A673 (cell line): ENCODE measurements around the gene MFSD1. TPM values are rescaled to one million over a fixed set of nuclear protein-coding genes. Genes with fewer than 3 reads are reported as not detected.

Experiments
- BruUV-seq: library from RNA; stranded (reverse); fragments of 400-500 nt; replicated peaks from 2 replicates; lab custom pipeline; 2021; lab: Mats Ljungman, UMichigan
- CTCF ChIA-PET: fragments of 300-600 bp; sonication (Branson Sonifier 250); formaldehyde crosslinking; loops from one replicate; lab custom pipeline; 2022; ENCODE audit warnings: antibody characterized with exemption; lab: Charles Lee
- POLR2A ChIA-PET: fragments of 300-600 bp; sonication (Branson Sonifier 250); formaldehyde crosslinking; loops from one replicate; lab custom pipeline; 2022; ENCODE audit warnings: antibody characterized with exemption; ENCODE audit not compliant: low non-redundant PET; lab: Charles Lee
- DNase-seq: peaks from one replicate; pipeline ENCODE4 v3.0.0-alpha.2; 2015; ENCODE audit warnings: low spot score
- H3K27ac ChIP-seq: fragments of 200-600 bp; sonication (generic); 2 replicates; pipeline ENCODE4 v1.5.1; 2016; ENCODE audit warnings: mixed run types, low read depth, mild to moderate bottlenecking, mixed read lengths, antibody characterized with exemption, low read length; ENCODE audit not compliant: poor library complexity, severe bottlenecking
- H3K27me3 ChIP-seq: fragments of 200-600 bp; sonication (generic); replicated peaks from 2 replicates; pipeline ENCODE4 v1.6.1; 2017; ENCODE audit warnings: mixed run types, low read depth, mild to moderate bottlenecking, mixed read lengths, antibody characterized with exemption, low read length; ENCODE audit not compliant: insufficient read depth, poor library complexity
- H3K36me3 ChIP-seq: fragments of 200-600 bp; sonication (generic); 2 replicates; pipeline ENCODE4 v1.6.1; 2016; ENCODE audit warnings: mixed run types, mild to moderate bottlenecking, mixed read lengths, antibody characterized with exemption, low read length; ENCODE audit not compliant: insufficient read depth, poor library complexity, severe bottlenecking
- H3K4me1 ChIP-seq: fragments of 200-600 bp; sonication (generic); 2 replicates; pipeline ENCODE4 v1.6.1; 2017; ENCODE audit warnings: mixed run types, mild to moderate bottlenecking, mixed read lengths, antibody characterized with exemption, low read length; ENCODE audit not compliant: insufficient read depth, poor library complexity, severe bottlenecking
- H3K4me3 ChIP-seq: fragments of 200-600 bp; sonication (generic); 2 replicates; pipeline ENCODE4 v1.5.1; 2016; ENCODE audit warnings: low read depth, mixed run types, mild to moderate bottlenecking, mixed read lengths, low read length; ENCODE audit not compliant: poor library complexity, severe bottlenecking
- H3K9me3 ChIP-seq: fragments of 200-600 bp; sonication (generic); 2 replicates; pipeline ENCODE4 v1.6.1; 2016; ENCODE audit warnings: mixed run types, low read depth, mild to moderate bottlenecking, mixed read lengths, antibody characterized with exemption, low read length; ENCODE audit not compliant: poor library complexity, severe bottlenecking
- EZH2 ChIP-seq: fragments of 200-600 bp; sonication (generic); IDR thresholded peaks from 2 replicates; pipeline ENCODE4 v1.6.1; 2017; ENCODE audit warnings: borderline replicate concordance, low read depth, mild to moderate bottlenecking, mixed read lengths, antibody characterized with exemption, low read length; ENCODE audit not compliant: poor library complexity, severe bottlenecking
- intact Hi-C: fragments of 100-400 bp; cut with micrococcal nuclease; formaldehyde crosslinking; loops from one replicate; pipeline ENCODE4 v1.10.0; 2022; ENCODE audit not compliant: unreplicated experiment
- total RNA-seq: library from RNA; stranded (reverse); gene quantifications from 2 replicates; pipeline ENCODE4 v1.2.3, GENCODE V29; 2021
- TF ChIP-seq, protein P1 (sequence below): fragments of 300-800, 200-600 bp; sonication (generic); conservative IDR thresholded peaks from 2 replicates; pipeline ENCODE4 v1.5.1; 2017; ENCODE audit warnings: low read depth, mild to moderate bottlenecking, antibody characterized with exemption, low read length, moderate library complexity, mixed read lengths

The MFSD1 gene
- total RNA-seq, 1 experiment from 2014 or later, result 15.2 TPM

DNA sequence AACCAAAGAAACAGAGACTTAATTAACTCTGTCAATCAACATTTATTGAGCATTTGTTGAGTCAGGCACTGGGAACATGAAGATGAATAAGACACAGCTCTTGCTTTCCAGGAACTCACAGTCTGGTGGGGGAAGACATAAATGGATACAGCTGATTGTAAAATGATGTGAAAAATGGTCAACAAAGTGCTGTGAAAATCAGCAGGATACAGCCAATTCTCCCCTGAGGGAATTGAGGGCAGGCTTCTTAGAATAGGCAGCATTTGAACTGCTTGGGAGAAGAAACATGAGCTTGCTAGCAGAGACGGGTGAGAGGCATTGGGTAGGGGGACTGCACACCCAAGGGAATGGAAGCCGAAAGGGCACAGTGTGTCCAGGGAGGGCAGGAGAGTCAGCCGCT, 41.1 kb downstream of the MFSD1 start:
- Histone ChIP-seq H3K36me3 (no peaks in the 10 kb centered on the region), H3K4me1 (no peaks in the 10 kb centered on the region), H3K4me3 (no peak overlapping the region), H3K27ac (no peak overlapping the region), H3K27me3 (peaks cover 3% of the 10 kb centered on the region), H3K9me3 (no peaks in the 10 kb centered on the region)
- CTCF ChIA-PET, result no interaction called here
- DNase-seq, result no peak
- intact Hi-C loops, result loop anchor here (10.0 kb wide), 2 partner anchors 742 to 962 kb away; no protein-coding TSS in a partner anchor
- no TSS peak for BruUV-seq
- TF ChIP-seq, protein P1, sequence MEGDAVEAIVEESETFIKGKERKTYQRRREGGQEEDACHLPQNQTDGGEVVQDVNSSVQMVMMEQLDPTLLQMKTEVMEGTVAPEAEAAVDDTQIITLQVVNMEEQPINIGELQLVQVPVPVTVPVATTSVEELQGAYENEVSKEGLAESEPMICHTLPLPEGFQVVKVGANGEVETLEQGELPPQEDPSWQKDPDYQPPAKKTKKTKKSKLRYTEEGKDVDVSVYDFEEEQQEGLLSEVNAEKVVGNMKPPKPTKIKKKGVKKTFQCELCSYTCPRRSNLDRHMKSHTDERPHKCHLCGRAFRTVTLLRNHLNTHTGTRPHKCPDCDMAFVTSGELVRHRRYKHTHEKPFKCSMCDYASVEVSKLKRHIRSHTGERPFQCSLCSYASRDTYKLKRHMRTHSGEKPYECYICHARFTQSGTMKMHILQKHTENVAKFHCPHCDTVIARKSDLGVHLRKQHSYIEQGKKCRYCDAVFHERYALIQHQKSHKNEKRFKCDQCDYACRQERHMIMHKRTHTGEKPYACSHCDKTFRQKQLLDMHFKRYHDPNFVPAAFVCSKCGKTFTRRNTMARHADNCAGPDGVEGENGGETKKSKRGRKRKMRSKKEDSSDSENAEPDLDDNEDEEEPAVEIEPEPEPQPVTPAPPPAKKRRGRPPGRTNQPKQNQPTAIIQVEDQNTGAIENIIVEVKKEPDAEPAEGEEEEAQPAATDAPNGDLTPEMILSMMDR, result no peak
- TF ChIP-seq EZH2, result no peak
- POLR2A ChIA-PET, result no interaction called here

GRCh38 chr3:158845765-158846350, 44.0 kb downstream of the MFSD1 start:
- BruUV-seq, result no TSS peak
- peak; percentile 41 for DNase-seq
- CTCF ChIA-PET, result interaction anchor here (1.8 kb wide), 1 partner anchor 414 kb away, joined by 11 read pairs; no protein-coding TSS in a partner anchor
- Histone ChIP-seq H3K27ac (no peak overlapping the region), H3K9me3 (no peaks in the 10 kb centered on the region), H3K27me3 (peaks cover 13% of the 10 kb centered on the region), H3K4me3 (no peak overlapping the region), H3K4me1 (no peaks in the 10 kb centered on the region), H3K36me3 (no peaks in the 10 kb centered on the region)
- intact Hi-C loops, result loop anchor here (1.0 to 10.0 kb wide), 4 partner anchors 407 to 959 kb away; no protein-coding TSS in a partner anchor
- POLR2A ChIA-PET, result no interaction called here
- TF ChIP-seq, protein P1, result peak; percentile 73
- no peak for TF ChIP-seq EZH2

- Histone ChIP-seq H3K4me3 (no peak overlapping the region), H3K36me3 (no peaks in the 10 kb centered on the region), H3K9me3 (no peaks in the 10 kb centered on the region), H3K27me3 (peaks cover 15% of the 10 kb centered on the region), H3K4me1 (no peaks in the 10 kb centered on the region), H3K27ac (no peak overlapping the region)
- ChIA-PET CTCF (interaction anchor here (0.5 kb wide), 1 partner anchor 958 kb away, joined by 3 read pairs; no protein-coding TSS in a partner anchor), POLR2A (interaction anchor here (0.6 kb wide), 1 partner anchor 27 kb away, joined by 3 read pairs; no protein-coding TSS in a partner anchor)
- TF ChIP-seq, protein P1, result no peak
- TF ChIP-seq EZH2, result no peak
- no TSS peak for BruUV-seq
- no peak for DNase-seq
- intact Hi-C loops, result loop anchor here (2.0 to 10.0 kb wide), 3 partner anchors 406 to 958 kb away; no protein-coding TSS in a partner anchor
Measured at GRCh38 chr3:158846803-158847451, 45.1 kb downstream of the MFSD1 start.
